HFFc6 (cell line): ENCODE data around the gene KIAA0040. TPM values are rescaled to one million over a fixed set of nuclear protein-coding genes. Genes with fewer than 3 reads are reported as not detected.
"Not testable (repeated sequence)": the region's sequence is repeated elsewhere in the genome, so short reads cannot be mapped to it uniquely, and the experiment has no call there.

ENCODE experiments used
- DNase-seq: peaks from one replicate; pipeline ENCODE4 v3.0.0-alpha.2; 2018
- H3K27ac Mint-ChIP-seq: 2 replicates; pipeline ENCODE4 v1.8.0; 2020; ENCODE audit warnings: mild to moderate bottlenecking, mixed read lengths
- H3K27me3 Mint-ChIP-seq: 2 replicates; pipeline ENCODE4 v1.8.0; 2021; ENCODE audit warnings: mild to moderate bottlenecking, moderate library complexity, mixed read lengths; ENCODE audit not compliant: insufficient read depth
- H3K36me3 Mint-ChIP-seq: 2 replicates; pipeline ENCODE4 v1.8.0; 2021; ENCODE audit warnings: low read depth, mixed read lengths
- H3K4me1 Mint-ChIP-seq: 2 replicates; pipeline ENCODE4 v1.8.0; 2020; ENCODE audit warnings: low read depth, mixed read lengths
- H3K4me3 Mint-ChIP-seq: 2 replicates; pipeline ENCODE4 v1.8.0; 2020; ENCODE audit warnings: mild to moderate bottlenecking, moderate library complexity, mixed read lengths
- H3K9me3 Mint-ChIP-seq: 2 replicates; pipeline ENCODE4 v1.8.0; 2020; ENCODE audit warnings: mild to moderate bottlenecking, mixed read lengths
- CTCF ChIP-seq: fragments of 200-600 bp; sonication (generic); IDR thresholded peaks from 2 replicates; pipeline ENCODE4 v1.5.0; 2021; ENCODE audit warnings: antibody characterized with exemption, mild to moderate bottlenecking
- total RNA-seq, 6 experiments: library from RNA; stranded (reverse); fragmentation: NEBNext Ultra II Directional; extraction: Animal tissue kit (Norgen Biotek cat#: 25700); gene quantifications; 2 replicates in 1 of 6; 3 replicates in 5 of 6; pipeline ENCODE4 v1.2.3, GENCODE V29; 2021

KIAA0040 gene
- total RNA-seq, 6 experiments from 2014 or later = not detected

- TF ChIP-seq CTCF = no peak
- Mint-ChIP-seq H3K36me3 (no peaks in the 10 kb centered on the region), H3K27ac (no peak overlapping the region), H3K4me3 (no peak overlapping the region), H3K9me3 (peaks cover 4% of the 10 kb centered on the region; the same call in 1 of the 2 replicates), H3K4me1 (no peaks in the 10 kb centered on the region), H3K27me3 (peaks cover 5% of the 10 kb centered on the region)
- no peak for DNase-seq
Measured at GRCh38 chr1:175116210-175116798, 76.3 kb downstream of the KIAA0040 start.

GRCh38 chr1:175114996-175115395 is 77.6 kb downstream of the KIAA0040 start:
- Mint-ChIP-seq H3K27me3 (peaks cover 5% of the 10 kb centered on the region), H3K4me1 (no peaks in the 10 kb centered on the region), H3K36me3 (no peaks in the 10 kb centered on the region), H3K27ac (no peak overlapping the region), H3K4me3 (no peak overlapping the region), H3K9me3 (peaks cover 4% of the 10 kb centered on the region; the same call in 1 of the 2 replicates)
- no peak for DNase-seq
- TF ChIP-seq CTCF = no peak

GRCh38 chr1:175108331-175108820 is 84.2 kb downstream of the KIAA0040 start:
- H3K9me3 Mint-ChIP-seq = peaks cover 15% of the 10 kb centered on the region; the same call in 1 of the 2 replicates
- not testable (repeated sequence) for H3K36me3 Mint-ChIP-seq, DNase-seq, H3K4me1 Mint-ChIP-seq, H3K4me3 Mint-ChIP-seq, H3K27me3 Mint-ChIP-seq, H3K27ac Mint-ChIP-seq

Other genes starting within 250 kb of the KIAA0040 start
- gene CACYBP, start 192.8 kb downstream of the KIAA0040 start, total RNA-seq = 100 to 1,000 TPM in 5 of 6 experiments, 10 to 100 TPM in 1; 89.9 to 164 (median 142) TPM
- 10 to 100 TPM; 30.1 to 43.4 (median 36.6) TPM for gene MRPS14, start 169.4 kb downstream of the KIAA0040 start, total RNA-seq
- gene TNN, start 124.9 kb downstream of the KIAA0040 start, total RNA-seq = not detected